Endothelial cell of umbilical vein (primary cell): ENCODE data around the gene AUTS2. TPM values are rescaled to one million over a fixed set of nuclear protein-coding genes. Genes with fewer than 3 reads are reported as not detected.

ENCODE experiments used
- BruUV-seq: library from RNA; stranded (reverse); fragments of 400-500 nt; replicated peaks from 2 replicates; lab custom pipeline; 2021; lab: Mats Ljungman, UMichigan
- CTCF ChIA-PET: fragments of 300-600, 350-600 bp; sonication (Branson Sonifier 250); formaldehyde crosslinking; loops from one replicate; lab custom pipeline; 2021; ENCODE audit warnings: antibody characterized with exemption, inconsistent platforms; lab: Charles Lee
- POLR2A ChIA-PET: fragments of 300-600, 350-600 bp; sonication (Branson Sonifier 250); formaldehyde crosslinking; loops from one replicate; lab custom pipeline; 2021; ENCODE audit warnings: antibody characterized with exemption, inconsistent platforms; lab: Charles Lee
- DNase-seq: peaks from one replicate; pipeline ENCODE4 v3.0.0-alpha.2; 2011; ENCODE audit warnings: low read depth, low spot score
- FAIRE-seq: peaks from 2 replicates; lab custom pipeline; 2011; peaks lifted over from hg19 to GRCh38; lab: Jason Lieb, UNC
- H2AFZ ChIP-seq: 2 replicates; pipeline ENCODE4 v1.6.0; 2012; ENCODE audit warnings: low read depth, low read length, control low read depth, inconsistent platforms
- H3K27ac ChIP-seq: 2 replicates; pipeline ENCODE4 v1.5.1; 2011; ENCODE audit warnings: low read depth, mild to moderate bottlenecking, control low read depth, low read length, moderate library complexity; ENCODE audit not compliant: insufficient read depth
- H3K27me3 ChIP-seq, 2 experiments: 2 replicates each; pipeline versions ENCODE4 v1.6.0 to v1.6.1; 2011; ENCODE audit warnings: low read length in 2 of 2, mixed read lengths in 1 of 2; ENCODE audit not compliant: control insufficient read depth in 2 of 2, insufficient read depth in 2 of 2
- H3K36me3 ChIP-seq, 2 experiments: 2 replicates in 1 of 2; 3 replicates in 1 of 2; pipeline ENCODE4 v1.5.1; 2011; ENCODE audit warnings: low read length in 2 of 2, mild to moderate bottlenecking in 1 of 2, moderate library complexity in 1 of 2; ENCODE audit not compliant: control insufficient read depth in 2 of 2, insufficient read depth in 2 of 2; ENCODE audit errors: extremely low read depth in 1 of 2
- H3K4me1 ChIP-seq: 3 replicates; pipeline ENCODE4 v1.5.1; 2011; ENCODE audit warnings: mild to moderate bottlenecking, low read length; ENCODE audit not compliant: control insufficient read depth, insufficient read depth; ENCODE audit errors: extremely low read depth
- H3K4me2 ChIP-seq: 2 replicates; pipeline ENCODE4 v1.6.1; 2011; ENCODE audit warnings: low read length, control low read depth, mixed read lengths; ENCODE audit not compliant: insufficient read depth
- H3K4me3 ChIP-seq, 3 experiments: fragments of 200-600 bp in 1 of 3; sonication (generic), shearing (Covaris generic) in 1 of 3; replicated peaks in 1 of 3; 2 replicates each; pipeline ENCODE4 v1.5.1; 2011 to 2016; ENCODE audit warnings: control low read depth in 3 of 3, low read length in 3 of 3, mild to moderate bottlenecking in 2 of 3, inconsistent platforms in 1 of 3, low read depth in 1 of 3, moderate library complexity in 1 of 3; ENCODE audit not compliant: insufficient read depth in 1 of 3
- H3K79me2 ChIP-seq: 2 replicates; pipeline ENCODE4 v1.6.0; 2012; ENCODE audit warnings: low read length, inconsistent platforms; ENCODE audit not compliant: control insufficient read depth, insufficient read depth
- H3K9ac ChIP-seq: replicated peaks from 2 replicates; pipeline ENCODE3; 2011; ENCODE audit warnings: low read length, control low read depth; ENCODE audit not compliant: insufficient read depth; ENCODE audit errors: extremely low read depth
- H3K9me1 ChIP-seq: replicated peaks from 3 replicates; pipeline ENCODE4 v1.6.0; 2011; ENCODE audit warnings: mild to moderate bottlenecking, low read length; ENCODE audit not compliant: control insufficient read depth, insufficient read depth; ENCODE audit errors: extremely low read depth
- H3K9me3 ChIP-seq: replicated peaks from 2 replicates; pipeline ENCODE4 v1.5.1; 2012; ENCODE audit warnings: low read length, inconsistent platforms; ENCODE audit not compliant: control insufficient read depth, insufficient read depth
- H4K20me1 ChIP-seq: replicated peaks from 2 replicates; pipeline ENCODE3; 2011; ENCODE audit warnings: mild to moderate bottlenecking, low read length; ENCODE audit not compliant: control insufficient read depth, insufficient read depth; ENCODE audit errors: extremely low read depth
- CTCF ChIP-seq, 2 donors: IDR thresholded peaks; 1 replicate in 1 of 2; 2 replicates in 1 of 2; pipeline ENCODE4 v1.5.1; 2011; ENCODE audit warnings: low read length in 2 of 2, mild to moderate bottlenecking in 2 of 2, moderate library complexity in 2 of 2, control low read depth in 1 of 2, inconsistent platforms in 1 of 2, low read depth in 1 of 2; ENCODE audit not compliant: insufficient read depth in 1 of 2; ENCODE audit errors: extremely low read depth in 1 of 2
- EZH2 ChIP-seq: IDR thresholded peaks from 2 replicates; pipeline ENCODE4 v1.6.1; 2012; ENCODE audit warnings: borderline replicate concordance, low read depth, mild to moderate bottlenecking, moderate library complexity, low read length, inconsistent platforms; ENCODE audit not compliant: severe bottlenecking
- FOS ChIP-seq: IDR thresholded peaks from 2 replicates; pipeline ENCODE4 v1.6.1; 2011; ENCODE audit warnings: mild to moderate bottlenecking, low read length, moderate library complexity, borderline replicate concordance; ENCODE audit not compliant: insufficient read depth
- GATA2 ChIP-seq: IDR thresholded peaks from 2 replicates; pipeline ENCODE4 v1.7.0; 2011; ENCODE audit warnings: low read depth, mild to moderate bottlenecking, moderate library complexity, mixed read lengths, low read length; ENCODE audit not compliant: insufficient read length, insufficient read depth
- JUN ChIP-seq: IDR thresholded peaks from 2 replicates; pipeline ENCODE4 v1.6.1; 2011; ENCODE audit warnings: borderline replicate concordance, low read depth; ENCODE audit not compliant: insufficient read length, insufficient read depth
- MAX ChIP-seq: IDR thresholded peaks from 2 replicates; pipeline ENCODE4 v1.6.1; 2011; ENCODE audit not compliant: insufficient read depth, insufficient read length
- MYC ChIP-seq: IDR thresholded peaks from one replicate; pipeline ENCODE4 v1.6.1; 2011; ENCODE audit warnings: mild to moderate bottlenecking, low read depth, low read length
- POLR2A ChIP-seq: IDR thresholded peaks from 2 replicates; pipeline ENCODE4 v1.6.1; 2012; ENCODE audit warnings: low read depth, mild to moderate bottlenecking, control low read depth, low read length
- POLR2AphosphoS5 ChIP-seq: IDR thresholded peaks from 2 replicates; pipeline ENCODE4 v1.6.1; 2012; ENCODE audit warnings: low read depth, mild to moderate bottlenecking, control low read depth, low read length, moderate library complexity; ENCODE audit not compliant: insufficient read depth
- dilution Hi-C: fragments of 300-500 bp; cut with MboI; formaldehyde crosslinking; loops from one replicate; pipeline ENCODE4 v1.15.0; 2019; ENCODE audit warnings: low sequenced_read_pairs; ENCODE audit not compliant: extremely low pct_ligation_motif_present
- intact Hi-C: fragments of 100-400 bp; cut with micrococcal nuclease; formaldehyde crosslinking; loops from one replicate; pipeline ENCODE4 v1.10.0; 2022
- polyA plus RNA-seq, 4 experiments: library from polyadenylated mRNA; depleted of rRNA in 3 of 4; stranded (reverse) in 3 of 4; unstranded in 1 of 4; fragments of >200 nt; gene quantifications; 2 replicates each; pipeline versions ENCODE4 v1.2.1 to v1.2.3, GENCODE V29; 2011 to 2012; ENCODE audit warnings: missing spikeins in 1 of 4
- total RNA-seq: library from RNA; stranded (reverse); gene quantifications from 2 replicates; pipeline ENCODE4 v1.2.3, GENCODE V29; 2021

The AUTS2 gene
- total and polyA plus RNA-seq, 2 donors (not counting 3 experiments of a cell fraction or from before 2014, with no cell fraction given): 0.59 to 8.0 TPM

- FAIRE-seq (no peak), DNase-seq (no peak)
- no peak overlapping the region for H3K4me3 ChIP-seq
- H3K4me1 ChIP-seq: no peaks in the 10 kb centered on the region
- intact Hi-C loops: no loop called here
- no peaks in the 10 kb centered on the region for H3K9me1 ChIP-seq
- ChIA-PET POLR2A (no interaction called here), CTCF (no interaction called here)
- no peaks in the 10 kb centered on the region for H3K79me2 ChIP-seq
- no peak overlapping the region for H3K4me2 ChIP-seq
- no peaks in the 10 kb centered on the region for H3K9me3 ChIP-seq
- H3K36me3 ChIP-seq: no peaks in the 10 kb centered on the region
- no peaks in the 10 kb centered on the region for H4K20me1 ChIP-seq
- no peaks in the 10 kb centered on the region for H3K27me3 ChIP-seq
- H3K27ac ChIP-seq: no peak overlapping the region
- TF ChIP-seq POLR2AphosphoS5: no peak
- no peak for TF ChIP-seq POLR2A
- TF ChIP-seq GATA2: no peak
- no peak for TF ChIP-seq CTCF (IDR thresholded peaks at IDR 0.05; ENCODE audit: extremely low read depth in 1 of 2, insufficient read depth in 1 of 2, low read depth in 1 of 2, low read length in 2 of 2)
- no peak for TF ChIP-seq MYC
- TF ChIP-seq JUN: no peak
- TF ChIP-seq EZH2: no peak
- TF ChIP-seq MAX: no peak
- TF ChIP-seq FOS: no peak
- BruUV-seq: no TSS peak
- H3K9ac ChIP-seq: no peak overlapping the region
- dilution Hi-C loops: no loop called here
- no peak overlapping the region for H2AFZ ChIP-seq
These were observed 247.6 kb downstream of the AUTS2 start for GRCh38 chr7:69845721-69846495.
